NCI-H774 (cell line): ENCODE data around the gene SIDT2.

Source experiments
- DNase-seq: peaks from one replicate; lab custom pipeline; 2025; lab: John Stamatoyannopoulos, UW

Gene SIDT2

GRCh38 chr11:117189191-117189940 is 10.8 kb downstream of the SIDT2 start:
- DNase-seq, result no peak

- no peak for DNase-seq
Observed at GRCh38 chr11:117189941-117190544, 11.5 kb downstream of the SIDT2 start.

DNA sequence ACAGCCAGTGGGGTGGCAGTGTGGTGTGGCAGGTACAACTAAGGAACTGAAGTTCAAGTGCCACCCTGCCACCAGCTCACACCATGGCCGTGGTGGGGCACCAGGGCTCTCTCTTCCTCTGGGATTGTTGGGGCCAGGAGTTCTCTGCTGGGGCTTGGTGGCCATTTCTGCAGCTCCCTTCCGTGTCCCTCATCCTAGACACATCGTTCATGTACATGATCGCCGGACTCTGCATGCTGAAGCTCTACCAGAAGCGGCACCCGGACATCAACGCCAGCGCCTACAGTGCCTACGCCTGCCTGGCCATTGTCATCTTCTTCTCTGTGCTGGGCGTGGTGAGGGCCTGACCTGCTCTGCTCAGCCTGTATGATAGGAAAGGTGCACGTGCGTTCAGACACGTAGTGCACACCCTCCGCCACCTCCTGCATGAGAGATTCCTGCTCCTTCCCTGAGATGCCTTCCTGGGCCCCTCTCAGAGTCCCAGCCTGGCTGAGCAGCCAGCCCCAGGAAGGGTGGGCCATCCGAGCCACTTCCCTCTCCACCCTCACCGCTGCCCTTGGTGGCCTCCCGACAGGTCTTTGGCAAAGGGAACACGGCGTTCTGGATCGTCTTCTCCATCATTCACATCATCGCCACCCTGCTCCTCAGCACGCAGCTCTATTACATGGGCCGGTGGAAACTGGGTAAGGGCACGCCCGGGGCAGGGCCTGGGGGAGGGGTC is 13.3 kb downstream of the SIDT2 start:
- no peak for DNase-seq

GRCh38 chr11:117192401-117192875 is 13.9 kb downstream of the SIDT2 start:
- DNase-seq, result no peak

GRCh38 chr11:117193130-117194020 is 14.8 kb downstream of the SIDT2 start:
- no peak for DNase-seq

DNA sequence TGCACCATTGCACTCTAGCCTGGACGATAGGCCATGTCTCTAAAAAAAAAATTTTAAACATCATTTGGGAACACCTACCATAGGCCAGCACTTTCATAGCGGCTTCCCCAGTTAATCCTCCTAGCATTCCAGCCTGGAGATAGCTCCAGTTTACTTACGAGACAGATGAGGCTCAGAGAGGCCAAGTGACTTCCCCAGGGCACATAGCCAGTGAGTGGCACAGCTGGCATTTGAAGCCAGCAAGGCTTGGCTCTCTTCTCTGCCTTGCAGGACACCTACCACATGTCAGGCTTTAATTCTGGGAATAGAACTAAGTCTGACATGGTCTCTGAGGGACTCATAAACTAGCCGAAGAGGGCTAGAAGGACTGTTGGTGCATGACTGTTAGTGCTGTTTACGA is 15.7 kb downstream of the SIDT2 start:
- no peak for DNase-seq

GRCh38 chr11:117195258-117195657 is 16.7 kb downstream of the SIDT2 start:
- DNase-seq, result no peak

GRCh38 chr11:117195761-117196160 is 17.2 kb downstream of the SIDT2 start:
- no peak for DNase-seq

DNA sequence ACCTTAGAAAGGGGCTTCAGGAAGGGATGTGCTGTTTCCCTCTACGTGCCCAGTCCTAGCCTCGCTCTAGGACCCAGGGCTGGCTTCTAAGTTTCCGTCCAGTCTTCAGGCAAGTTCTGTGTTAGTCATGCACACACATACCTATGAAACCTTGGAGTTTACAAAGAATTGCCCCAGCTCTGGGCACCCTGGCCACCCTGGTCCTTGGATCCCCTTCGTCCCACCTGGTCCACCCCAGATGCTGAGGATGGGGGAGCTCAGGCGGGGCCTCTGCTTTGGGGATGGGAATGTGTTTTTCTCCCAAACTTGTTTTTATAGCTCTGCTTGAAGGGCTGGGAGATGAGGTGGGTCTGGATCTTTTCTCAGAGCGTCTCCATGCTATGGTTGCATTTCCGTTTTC is 18.5 kb downstream of the SIDT2 start:
- no peak for DNase-seq

- no peak for DNase-seq
Observed at GRCh38 chr11:117197516-117198456, 19.2 kb downstream of the SIDT2 start.

- no peak for DNase-seq
Observed at GRCh38 chr11:117198613-117199012, 20.1 kb downstream of the SIDT2 start.

DNA sequence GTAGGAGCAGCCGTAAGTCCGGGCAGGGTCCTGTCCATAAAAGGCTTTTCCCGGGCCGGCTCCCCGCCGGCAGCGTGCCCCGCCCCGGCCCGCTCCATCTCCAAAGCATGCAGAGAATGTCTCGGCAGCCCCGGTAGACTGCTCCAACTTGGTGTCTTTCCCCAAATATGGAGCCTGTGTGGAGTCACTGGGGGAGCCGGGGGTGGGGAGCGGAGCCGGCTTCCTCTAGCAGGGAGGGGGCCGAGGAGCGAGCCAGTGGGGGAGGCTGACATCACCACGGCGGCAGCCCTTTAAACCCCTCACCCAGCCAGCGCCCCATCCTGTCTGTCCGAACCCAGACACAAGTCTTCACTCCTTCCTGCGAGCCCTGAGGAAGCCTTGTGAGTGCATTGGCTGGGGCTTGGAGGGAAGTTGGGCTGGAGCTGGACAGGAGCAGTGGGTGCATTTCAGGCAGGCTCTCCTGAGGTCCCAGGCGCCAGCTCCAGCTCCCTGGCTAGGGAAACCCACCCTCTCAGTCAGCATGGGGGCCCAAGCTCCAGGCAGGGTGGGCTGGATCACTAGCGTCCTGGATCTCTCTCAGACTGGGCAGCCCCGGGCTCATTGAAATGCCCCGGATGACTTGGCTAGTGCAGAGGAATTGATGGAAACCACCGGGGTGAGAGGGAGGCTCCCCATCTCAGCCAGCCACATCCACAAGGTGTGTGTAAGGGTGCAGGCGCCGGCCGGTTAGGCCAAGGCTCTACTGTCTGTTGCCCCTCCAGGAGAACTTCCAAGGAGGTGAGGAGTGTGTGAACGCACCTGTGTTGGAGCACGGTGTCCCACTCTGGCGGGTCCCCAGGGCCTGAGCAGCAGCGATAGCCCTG is 20.7 kb downstream of the SIDT2 start, which contains the start of gene TAGLN:
Gene TAGLN, plus strand, starts transcription at position 318 of the 863 bp plus-strand sequence. CDS start 3,644 bp downstream, outside the sequence.
- no peak for DNase-seq

GRCh38 chr11:117199916-117200812 is 21.6 kb downstream of the SIDT2 start:
- no peak for DNase-seq

DNA sequence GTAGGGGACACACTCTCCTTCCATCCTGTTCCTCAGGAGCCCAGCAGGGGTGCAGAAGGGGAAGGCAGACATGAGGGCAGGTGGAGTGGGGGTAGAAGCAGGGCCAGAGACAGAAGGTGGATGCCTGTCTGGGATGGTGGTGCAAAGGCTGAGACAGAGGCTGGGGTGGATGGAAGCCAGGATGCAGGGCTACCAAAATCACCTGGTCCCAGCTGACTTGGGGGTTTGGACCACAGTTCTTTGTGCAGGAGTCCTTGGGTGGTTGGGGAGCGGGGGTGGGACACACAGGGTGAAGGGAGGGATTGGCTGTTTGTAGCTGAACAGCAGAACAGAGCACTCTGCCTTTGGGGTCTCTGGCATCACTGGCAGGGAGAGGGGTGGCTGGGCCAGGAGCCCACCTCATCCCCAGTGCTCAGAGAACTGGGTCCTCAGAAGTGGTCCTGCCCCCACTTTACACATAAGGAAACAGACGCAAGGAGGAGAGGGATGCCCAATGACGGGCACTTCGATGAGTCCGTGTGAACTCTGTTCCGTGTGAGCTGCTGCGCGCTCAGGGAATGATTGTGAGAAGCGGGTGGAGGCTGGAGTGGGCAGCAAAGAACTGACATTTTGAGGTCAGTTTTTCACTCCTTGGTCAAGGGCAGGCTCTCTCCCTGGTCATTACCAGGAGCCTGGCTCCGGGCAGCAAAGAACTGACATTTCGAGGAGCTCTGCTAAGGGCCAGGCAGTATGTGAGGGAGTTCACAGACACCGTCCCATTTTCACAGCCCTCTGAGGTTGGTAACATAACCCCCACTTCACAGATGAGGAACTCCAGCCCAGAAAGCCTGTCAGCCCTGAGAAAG is 22.5 kb downstream of the SIDT2 start:
- DNase-seq, result no peak

- DNase-seq, result no peak
Observed at GRCh38 chr11:117201658-117202305, 23.2 kb downstream of the SIDT2 start.

GRCh38 chr11:117202386-117203068 is 24.0 kb downstream of the SIDT2 start:
- DNase-seq, result no peak

- no peak for DNase-seq
Observed at GRCh38 chr11:117203069-117203407, 24.5 kb downstream of the SIDT2 start.
